Peyer's patch (tissue), 4 donors: ENCODE results near the gene CRKL.
"Not testable (repeated sequence)": the region's sequence is repeated elsewhere in the genome, so short reads cannot be mapped to it uniquely, and the experiment has no call there.

ENCODE experiments used
- CTCF ChIP-seq, 6 experiments: fragments of 450-650 bp in 4 of 6; fragments of 200-600 bp in 2 of 6; sonication (generic) in 1 of 6; IDR thresholded peaks; one replicate each; pipeline ENCODE4 v1.5.1; 2017 to 2019; ENCODE audit warnings: antibody characterized with exemption in 6 of 6, mild to moderate bottlenecking in 3 of 6, moderate library complexity in 1 of 6
- POLR2A ChIP-seq, 2 donors: fragments of 450-650 bp; IDR thresholded peaks; one replicate each; pipeline ENCODE4 v1.5.1; 2017; ENCODE audit warnings: antibody characterized with exemption in 2 of 2, mild to moderate bottlenecking in 2 of 2, moderate library complexity in 2 of 2

GRCh38 chr22:20939457-20940185, 22.4 kb downstream of the CRKL start:
- not testable (repeated sequence) for TF ChIP-seq CTCF, POLR2A (IDR thresholded peaks at IDR 0.05)
